ENCODE results near the gene SV2B. TPM values are rescaled to one million over a fixed set of nuclear protein-coding genes. Genes with fewer than 3 reads are reported as not detected.

Gene SV2B
- total RNA-seq, 4 donors from 2014 or later = 0.27 to 10.3 (median 2.2) TPM

- Histone ChIP-seq H3K27me3 (peaks cover 4% of the 10 kb centered on the region), H3K4me3 (no peak overlapping the region), H3K27ac (no peak overlapping the region), H3K4me1 (no peaks in the 10 kb centered on the region), H3K9me3 (no peaks in the 10 kb centered on the region), H3K36me3 (no peaks in the 10 kb centered on the region)
- WGBS, 2 donors (ENCODE audit: low coverage in 1 of 2) = 67 to 73% methylated on average over 7 to 11 of the region's 11 CpGs
- in situ Hi-C loops (cut with MboI; ENCODE audit: low pct_ligation_motif_present in 1 of 4, low pct_unique_long_range_greater_than_20kb in 1 of 4, low sequenced_read_pairs in 3 of 4) (no loop called here), intact Hi-C loops (cut with DNase I; ENCODE audit: low total_unique reads) (no loop called here)
- no peak for DNase-seq
- TF ChIP-seq, protein P1, sequence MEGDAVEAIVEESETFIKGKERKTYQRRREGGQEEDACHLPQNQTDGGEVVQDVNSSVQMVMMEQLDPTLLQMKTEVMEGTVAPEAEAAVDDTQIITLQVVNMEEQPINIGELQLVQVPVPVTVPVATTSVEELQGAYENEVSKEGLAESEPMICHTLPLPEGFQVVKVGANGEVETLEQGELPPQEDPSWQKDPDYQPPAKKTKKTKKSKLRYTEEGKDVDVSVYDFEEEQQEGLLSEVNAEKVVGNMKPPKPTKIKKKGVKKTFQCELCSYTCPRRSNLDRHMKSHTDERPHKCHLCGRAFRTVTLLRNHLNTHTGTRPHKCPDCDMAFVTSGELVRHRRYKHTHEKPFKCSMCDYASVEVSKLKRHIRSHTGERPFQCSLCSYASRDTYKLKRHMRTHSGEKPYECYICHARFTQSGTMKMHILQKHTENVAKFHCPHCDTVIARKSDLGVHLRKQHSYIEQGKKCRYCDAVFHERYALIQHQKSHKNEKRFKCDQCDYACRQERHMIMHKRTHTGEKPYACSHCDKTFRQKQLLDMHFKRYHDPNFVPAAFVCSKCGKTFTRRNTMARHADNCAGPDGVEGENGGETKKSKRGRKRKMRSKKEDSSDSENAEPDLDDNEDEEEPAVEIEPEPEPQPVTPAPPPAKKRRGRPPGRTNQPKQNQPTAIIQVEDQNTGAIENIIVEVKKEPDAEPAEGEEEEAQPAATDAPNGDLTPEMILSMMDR (IDR thresholded peaks at IDR 0.05) = no peak
- TF ChIP-seq EP300 (IDR thresholded peaks at IDR 0.05; ENCODE audit: low read depth) (no peak), POLR2AphosphoS5 (IDR thresholded peaks at IDR 0.05) (no peak), POLR2A (IDR thresholded peaks at IDR 0.05) (no peak)
Observed at GRCh38 chr15:91192690-91193377, 92.8 kb downstream of the SV2B start.

GRCh38 chr15:91193378-91193720, 93.3 kb downstream of the SV2B start:
- Histone ChIP-seq H3K9me3 (no peaks in the 10 kb centered on the region), H3K27ac (no peak overlapping the region), H3K27me3 (peaks cover 4% of the 10 kb centered on the region), H3K4me1 (no peaks in the 10 kb centered on the region), H3K36me3 (no peaks in the 10 kb centered on the region), H3K4me3 (no peak overlapping the region)
- in situ Hi-C loops (cut with MboI; ENCODE audit: low pct_ligation_motif_present in 1 of 4, low pct_unique_long_range_greater_than_20kb in 1 of 4, low sequenced_read_pairs in 3 of 4) (no loop called here), intact Hi-C loops (cut with DNase I; ENCODE audit: low total_unique reads) (no loop called here)
- no peak for DNase-seq
- TF ChIP-seq POLR2AphosphoS5 (IDR thresholded peaks at IDR 0.05) = no peak
- TF ChIP-seq POLR2A (IDR thresholded peaks at IDR 0.05) = no peak
- TF ChIP-seq, protein P1 (IDR thresholded peaks at IDR 0.05) = no peak
- TF ChIP-seq EP300 (IDR thresholded peaks at IDR 0.05; ENCODE audit: low read depth) = no peak
- WGBS, 2 donors (ENCODE audit: low coverage in 1 of 2) = 36% methylated on average over 2 of the region's 2 CpGs; no CpG with 5 or more reads in 1 of the 2 donors

- no peak overlapping the region for H3K27ac ChIP-seq
- no peaks in the 10 kb centered on the region for H3K36me3 ChIP-seq
- H3K27me3 ChIP-seq = peaks cover 4% of the 10 kb centered on the region
- H3K4me1 ChIP-seq = no peaks in the 10 kb centered on the region
- intact Hi-C loops (cut with DNase I; ENCODE audit: low total_unique reads) = no loop called here
- 74 to 76% methylated on average over 4 of the region's 4 CpGs for WGBS, 2 donors (ENCODE audit: low coverage in 1 of 2)
- H3K4me3 ChIP-seq = no peak overlapping the region
- DNase-seq = no peak
- TF ChIP-seq POLR2AphosphoS5 (IDR thresholded peaks at IDR 0.05) = no peak
- TF ChIP-seq EP300 (IDR thresholded peaks at IDR 0.05; ENCODE audit: low read depth) = no peak
- TF ChIP-seq POLR2A (IDR thresholded peaks at IDR 0.05) = no peak
- TF ChIP-seq, protein P1 (IDR thresholded peaks at IDR 0.05) = no peak
- no peaks in the 10 kb centered on the region for H3K9me3 ChIP-seq
- in situ Hi-C loops (cut with MboI; ENCODE audit: low pct_ligation_motif_present in 1 of 4, low pct_unique_long_range_greater_than_20kb in 1 of 4, low sequenced_read_pairs in 3 of 4) = no loop called here
Observed at GRCh38 chr15:91196127-91196526, 96.1 kb downstream of the SV2B start.

- no peak overlapping the region for H3K27ac ChIP-seq
- peaks cover 4% of the 10 kb centered on the region for H3K27me3 ChIP-seq
- DNase-seq = no peak
- intact Hi-C loops (cut with DNase I; ENCODE audit: low total_unique reads) = no loop called here
- no peak for TF ChIP-seq POLR2AphosphoS5 (IDR thresholded peaks at IDR 0.05)
- no peak for TF ChIP-seq EP300 (IDR thresholded peaks at IDR 0.05; ENCODE audit: low read depth)
- TF ChIP-seq, protein P1 (IDR thresholded peaks at IDR 0.05) = no peak
- no peak for TF ChIP-seq POLR2A (IDR thresholded peaks at IDR 0.05)
- no peaks in the 10 kb centered on the region for H3K36me3 ChIP-seq
- H3K9me3 ChIP-seq = no peaks in the 10 kb centered on the region
- H3K4me3 ChIP-seq = no peak overlapping the region
- in situ Hi-C loops (cut with MboI; ENCODE audit: low pct_ligation_motif_present in 1 of 4, low pct_unique_long_range_greater_than_20kb in 1 of 4, low sequenced_read_pairs in 3 of 4) = no loop called here
- 59 to 78% methylated on average over 1 to 5 of the region's 5 CpGs for WGBS, 2 donors (ENCODE audit: low coverage in 1 of 2)
- no peaks in the 10 kb centered on the region for H3K4me1 ChIP-seq
Observed at GRCh38 chr15:91196768-91197167, 96.7 kb downstream of the SV2B start.

All from transverse colon (tissue), 4 donors.